HG02973 (cell line): ENCODE results near the gene CEP85L.

Source experiments
- ATAC-seq: cut with Tn5 transposase; IDR thresholded peaks from one replicate; pipeline ENCODE4 v1.9.1; 2021; ENCODE audit warnings: moderate library complexity; ENCODE audit not compliant: unreplicated experiment

CEP85L gene

DNA sequence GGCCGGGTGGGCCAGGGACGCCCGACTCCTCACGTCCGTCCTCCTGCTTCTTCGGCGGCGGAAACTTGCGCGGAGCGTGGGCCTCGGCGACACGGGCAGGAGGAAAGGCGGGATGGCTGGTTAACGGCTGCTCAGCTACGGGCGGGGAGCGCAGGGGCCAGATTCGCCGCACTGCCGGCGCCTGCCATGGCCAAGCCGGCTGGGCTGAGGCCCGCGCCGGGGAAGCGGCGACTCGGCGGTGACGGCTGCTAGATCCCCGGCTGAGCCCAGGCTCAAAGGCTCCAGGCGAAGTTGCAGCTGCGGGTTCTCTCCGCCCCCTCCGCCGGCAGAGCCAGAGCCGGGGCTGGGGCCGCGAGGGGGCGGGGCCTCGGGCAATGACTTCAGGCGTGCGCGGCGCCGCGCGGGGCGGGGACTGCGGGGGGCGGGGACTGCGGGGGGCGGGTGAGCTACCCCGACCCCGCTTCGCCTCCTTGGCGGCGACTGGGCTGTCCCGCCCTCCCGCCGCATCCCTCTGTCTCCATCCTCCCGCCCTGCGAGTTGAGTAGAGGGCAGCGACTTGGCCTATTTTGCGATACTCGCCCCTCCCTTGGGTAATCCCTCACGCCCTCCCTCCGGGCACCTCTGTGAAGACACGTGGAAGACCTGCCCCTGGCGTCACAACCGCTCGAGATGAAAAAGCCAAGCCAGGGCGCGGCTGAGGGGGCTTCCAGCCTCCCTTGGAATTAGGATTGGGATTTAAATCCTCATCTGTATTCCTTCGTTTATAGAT, at the start of gene CEP85L:
CEP85L (minus strand) TSS at position 310 of the 769 bp plus-strand sequence. CDS start 322 bp downstream, outside the sequence.
- peak; percentile 88 for ATAC-seq

DNA sequence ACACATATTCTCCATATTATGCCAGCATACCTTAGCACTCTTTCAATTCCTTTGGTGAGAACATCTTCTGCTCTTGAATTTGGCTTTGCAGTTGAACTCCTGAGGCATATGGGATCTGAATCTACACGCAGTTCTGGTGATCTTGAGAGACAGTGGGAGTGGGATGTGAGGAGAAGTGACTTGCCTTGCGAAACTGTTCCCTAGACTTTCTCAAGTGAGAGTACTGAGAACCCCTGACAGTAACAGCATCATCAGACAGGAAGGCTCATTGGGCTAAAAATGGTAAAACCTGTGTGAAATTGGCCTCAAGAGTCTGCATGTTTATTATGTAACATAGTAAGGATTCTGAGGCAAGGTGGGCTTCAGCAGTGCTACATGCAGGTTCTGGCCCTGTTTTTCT, 49.1 kb upstream of the CEP85L start:
- no peak for ATAC-seq

DNA sequence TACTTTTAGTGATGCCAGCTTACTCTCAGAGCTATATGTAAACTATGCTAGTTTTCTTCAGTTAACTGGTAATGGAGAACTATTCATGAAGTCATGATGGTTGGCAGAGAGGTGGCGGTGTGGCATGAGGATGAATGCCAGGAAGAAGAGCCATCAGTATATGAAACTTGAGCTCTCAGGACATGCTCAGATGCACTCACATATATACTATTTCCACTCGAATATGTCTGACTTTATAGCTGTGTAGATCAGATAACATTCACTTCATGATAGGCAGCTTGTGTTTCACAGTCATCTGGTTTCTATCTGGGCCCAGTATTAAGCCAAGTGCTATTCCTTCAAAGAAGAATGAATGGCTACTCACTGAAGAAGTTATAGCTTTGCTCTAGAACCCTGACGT, 46.2 kb upstream of the CEP85L start:
- no peak for ATAC-seq

DNA sequence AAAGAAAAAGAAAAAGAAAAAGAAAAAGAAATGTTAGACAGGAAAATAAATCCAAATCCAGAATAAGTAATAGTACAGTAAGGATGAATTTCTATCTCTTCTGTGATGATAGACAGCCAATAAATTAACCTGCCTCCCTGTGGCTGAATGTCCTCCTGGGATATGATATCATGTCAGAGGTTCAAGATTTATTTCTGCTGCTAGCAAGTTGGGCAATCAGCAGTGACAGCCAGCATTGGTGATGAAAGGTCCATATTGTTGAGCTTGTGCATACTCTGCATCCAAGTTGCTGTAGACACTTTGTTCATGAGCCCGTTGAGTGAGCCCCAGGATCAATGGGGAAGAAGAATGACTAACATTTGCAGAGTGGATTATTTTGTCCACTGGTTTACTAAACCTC, 44.9 kb upstream of the CEP85L start:
- no peak for ATAC-seq

DNA sequence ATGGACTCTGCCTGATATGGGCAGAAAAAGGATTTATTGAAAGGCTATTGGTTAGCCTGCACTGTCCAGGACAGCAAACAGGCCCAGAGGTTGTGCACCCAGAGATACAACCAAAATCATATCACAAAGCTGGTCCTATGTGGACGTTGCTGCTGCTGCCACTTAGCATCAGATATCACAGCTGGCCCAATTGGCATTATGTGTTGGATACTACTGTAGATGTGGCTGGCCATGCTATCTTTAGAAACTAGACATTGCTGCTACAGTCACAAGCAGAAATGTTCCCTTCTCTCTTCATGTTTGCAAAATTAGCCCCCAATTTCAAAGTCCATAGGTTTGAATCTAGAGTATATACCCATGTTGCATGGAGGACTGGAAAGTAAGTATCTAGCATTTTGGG, 42.2 kb upstream of the CEP85L start:
- no peak for ATAC-seq

DNA sequence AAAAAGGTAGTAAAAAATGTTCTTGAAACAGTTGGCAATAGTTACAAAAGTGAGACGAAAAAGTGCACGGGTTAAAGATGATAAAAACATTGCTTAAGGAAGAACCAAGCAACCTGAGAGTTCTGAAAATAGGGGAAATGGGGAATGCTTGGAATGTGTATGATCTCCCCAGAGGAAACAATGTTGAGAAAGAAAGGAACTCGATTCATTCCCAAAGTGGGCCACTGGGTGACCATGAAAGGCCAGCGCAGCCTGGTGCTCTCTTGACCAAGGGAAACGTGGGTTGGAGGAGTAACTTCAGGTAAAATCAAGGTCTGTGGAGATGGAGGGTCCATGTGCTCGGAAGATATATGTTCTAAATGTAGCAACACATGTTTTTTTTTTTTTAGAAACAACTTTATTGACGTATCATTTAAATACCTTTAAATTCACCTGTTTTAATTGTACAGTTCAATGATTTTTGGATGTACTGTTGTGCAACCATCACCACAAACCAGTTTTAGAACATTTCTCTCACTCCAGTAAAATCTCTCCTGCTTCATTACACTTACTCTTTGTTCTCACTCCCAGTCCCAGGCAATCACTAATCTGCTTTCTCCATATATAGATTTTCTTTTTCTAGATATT, 34.5 kb upstream of the CEP85L start:
- no peak for ATAC-seq

DNA sequence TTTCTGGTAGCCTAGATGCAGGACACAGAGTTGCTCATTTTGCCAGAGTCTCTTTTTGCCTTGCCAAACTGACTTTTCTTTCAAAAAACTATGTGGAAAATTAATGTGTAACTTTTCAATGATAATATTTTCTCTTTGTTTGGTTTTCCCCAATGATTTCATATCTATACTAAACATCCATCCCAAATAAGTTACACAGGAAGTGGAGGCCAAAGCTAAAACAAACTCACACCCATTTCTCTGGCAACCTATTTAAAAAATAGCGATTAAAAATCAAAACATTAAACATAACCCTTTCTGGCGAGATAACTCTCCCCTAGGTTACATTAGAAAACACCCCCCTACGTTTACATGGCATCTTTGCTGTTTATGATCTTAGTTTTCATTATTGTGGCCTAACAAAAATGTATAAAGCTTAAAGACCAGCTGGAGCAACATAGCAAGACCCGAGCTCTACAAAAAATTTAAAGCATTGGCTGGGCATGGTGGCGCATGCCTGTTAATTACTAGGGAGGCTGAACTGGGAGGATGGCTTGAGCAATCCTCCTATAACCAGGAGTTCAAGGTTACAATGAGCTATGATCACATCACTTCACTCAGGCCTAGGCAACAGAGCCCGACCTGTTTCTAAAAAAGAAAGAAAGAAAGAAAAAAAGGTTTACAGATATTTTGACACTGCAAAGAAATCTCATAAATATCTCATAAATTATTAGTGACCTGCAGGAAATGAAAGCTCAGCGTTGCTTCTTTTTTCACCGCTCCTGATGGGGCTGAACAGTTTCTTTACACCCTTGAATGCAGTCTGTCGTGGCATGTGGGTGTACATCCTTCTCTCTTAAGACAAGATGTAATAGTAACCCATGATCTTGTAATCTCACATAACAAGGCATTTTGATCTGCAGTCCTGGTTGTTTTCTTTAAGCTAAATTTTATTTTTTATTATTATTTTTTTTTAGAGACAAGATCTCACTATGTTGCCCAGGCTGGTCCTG, 32.8 kb upstream of the CEP85L start:
- ATAC-seq: no peak

DNA sequence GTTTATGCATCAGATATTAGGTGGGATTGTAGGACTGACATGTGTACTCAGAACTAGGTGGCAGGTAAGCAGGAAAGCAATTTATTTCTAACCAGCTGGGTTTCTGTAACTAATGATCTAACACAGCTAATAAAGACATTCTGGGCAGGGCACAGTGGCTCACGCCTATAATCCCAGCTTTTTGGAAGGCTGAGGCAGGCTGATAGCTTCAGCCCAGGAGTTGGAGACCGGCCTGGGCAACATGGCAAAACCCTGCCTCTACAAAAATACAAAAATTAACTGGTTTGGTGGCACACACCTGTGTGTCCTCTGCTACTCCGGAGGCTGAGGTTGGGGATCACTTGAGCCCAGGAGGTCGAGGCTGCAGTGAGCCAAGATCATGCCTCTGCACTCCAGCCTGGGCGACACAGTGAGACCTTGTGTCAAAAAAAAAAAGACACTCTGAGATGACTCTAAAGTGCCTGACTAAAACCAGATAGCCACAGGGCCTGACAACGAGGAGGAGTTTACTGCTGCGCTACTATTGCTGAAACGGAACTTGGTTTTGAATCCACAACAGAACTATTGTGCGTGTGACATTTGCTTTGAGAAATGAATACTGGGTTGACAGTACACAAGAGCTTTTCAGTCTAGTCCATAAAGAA, 29.2 kb upstream of the CEP85L start:
- ATAC-seq: no peak

DNA sequence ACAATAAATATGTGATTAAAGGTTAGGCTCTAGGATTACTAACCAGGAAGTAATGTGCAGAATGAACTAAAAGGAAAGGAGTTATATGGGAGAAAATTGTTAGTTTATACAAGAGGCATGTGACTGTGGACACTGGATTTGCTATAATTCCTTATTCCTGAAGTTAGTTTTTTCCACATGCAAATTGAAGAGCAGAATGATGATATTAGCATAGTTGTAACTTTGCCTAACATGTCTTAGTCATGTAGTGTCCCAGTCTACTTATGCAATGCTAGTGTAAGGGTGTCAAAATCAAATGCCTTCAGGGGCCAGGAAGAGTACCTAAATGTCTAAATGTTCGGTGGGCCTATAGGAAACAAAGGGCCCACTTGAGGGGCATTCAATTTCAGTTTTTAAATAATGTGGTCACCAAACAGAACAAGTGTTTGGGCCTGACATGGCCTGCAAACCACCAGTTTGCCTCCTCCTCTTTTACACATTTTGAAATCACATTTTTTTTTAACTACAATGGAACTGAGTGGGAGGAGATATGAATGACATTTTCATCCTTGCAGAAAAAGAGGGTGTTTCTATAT, 28.0 kb upstream of the CEP85L start:
- no peak for ATAC-seq

DNA sequence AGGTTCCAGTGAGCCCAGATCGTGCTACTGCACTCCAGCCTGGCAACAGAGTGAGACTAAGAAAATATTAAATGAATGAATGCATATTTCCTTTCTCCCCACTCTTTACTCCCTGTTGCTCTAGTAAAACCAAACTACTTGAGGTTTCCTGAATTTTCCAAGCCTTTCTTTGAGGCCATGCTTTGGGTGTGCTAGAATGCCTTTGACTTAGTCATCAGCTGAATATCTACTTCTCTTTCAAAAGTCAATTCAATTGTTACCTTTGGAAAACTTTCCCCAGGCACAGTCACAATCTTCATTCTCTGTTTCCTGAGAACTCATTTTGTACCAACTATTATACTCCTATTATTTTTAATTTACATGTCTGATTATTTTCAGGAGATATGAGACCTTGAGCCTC, 27.5 kb upstream of the CEP85L start:
- no peak for ATAC-seq

DNA sequence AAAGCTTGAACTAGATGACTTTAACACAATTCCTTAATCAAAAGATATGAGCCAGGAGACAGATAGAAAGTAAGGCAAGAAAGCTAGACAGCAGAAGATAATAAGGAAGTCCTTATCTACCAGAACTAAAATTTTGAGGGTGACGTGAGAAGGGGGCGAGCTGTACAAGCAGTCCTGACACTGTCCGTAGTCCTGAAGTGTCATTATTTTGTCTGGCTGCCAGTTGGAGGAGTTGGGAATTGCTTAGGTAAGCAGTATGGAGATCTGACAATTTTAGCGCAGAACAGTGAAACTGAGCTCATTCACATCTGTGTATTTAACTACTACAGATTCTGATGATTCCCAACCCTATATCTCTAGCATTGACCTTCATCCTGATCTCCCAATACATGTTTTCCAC, 25.8 kb upstream of the CEP85L start:
- ATAC-seq: no peak

DNA sequence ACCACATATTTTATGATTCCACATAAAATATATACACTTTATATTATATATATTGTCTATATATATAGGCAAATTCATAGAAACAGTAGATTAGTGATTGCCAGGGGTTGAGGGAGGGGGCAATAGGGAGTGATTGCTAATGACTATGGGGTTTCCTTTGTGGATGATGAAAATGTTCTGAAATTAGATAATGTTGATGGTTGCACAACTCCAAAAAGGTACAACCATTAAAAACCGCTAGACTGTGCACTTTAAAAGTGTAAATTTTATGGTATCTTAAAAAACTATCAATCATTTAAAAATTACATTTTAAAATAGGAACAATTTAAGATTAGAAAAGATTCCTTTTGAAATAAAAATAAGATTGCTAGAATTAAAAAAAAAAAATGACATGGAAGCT, 23.8 kb upstream of the CEP85L start:
- ATAC-seq: no peak

DNA sequence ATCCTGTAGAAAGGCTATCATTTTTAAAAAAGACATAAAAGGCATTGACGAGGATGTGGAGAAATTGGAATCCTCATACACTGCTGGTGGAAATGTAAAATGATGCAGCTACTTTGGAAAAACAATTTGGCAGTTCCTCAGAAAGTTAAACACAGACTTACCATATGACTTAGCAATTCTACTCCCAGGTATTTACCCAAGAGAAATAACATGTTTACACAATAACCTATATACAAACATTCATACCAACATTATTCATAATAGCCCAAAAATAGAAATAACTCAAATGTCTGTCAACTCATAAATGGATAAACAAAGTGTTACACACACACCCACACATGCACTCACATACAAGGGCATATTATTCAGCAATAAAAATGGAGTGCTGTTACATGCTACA, 23.4 kb upstream of the CEP85L start:
- no peak for ATAC-seq

DNA sequence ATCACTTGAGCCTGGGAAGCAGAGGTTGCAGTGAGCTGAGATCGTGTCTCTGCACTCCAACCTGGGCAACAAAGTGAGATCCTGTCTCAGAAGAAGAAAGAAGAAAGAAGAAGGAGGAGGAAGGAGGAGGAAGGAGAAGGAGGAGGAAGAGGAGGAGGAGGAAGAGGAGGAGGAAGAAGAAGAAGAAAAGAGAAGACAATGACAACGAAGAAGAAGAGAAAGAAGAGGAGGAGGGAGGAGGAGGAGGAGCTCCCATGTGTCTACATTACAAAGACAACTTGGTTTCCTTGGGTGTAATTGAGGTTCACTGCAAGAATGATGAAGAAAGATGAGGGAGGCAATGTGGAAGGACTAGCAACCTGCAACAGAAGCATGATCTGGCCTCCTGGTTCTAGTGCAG, 21.3 kb upstream of the CEP85L start:
- ATAC-seq: no peak

DNA sequence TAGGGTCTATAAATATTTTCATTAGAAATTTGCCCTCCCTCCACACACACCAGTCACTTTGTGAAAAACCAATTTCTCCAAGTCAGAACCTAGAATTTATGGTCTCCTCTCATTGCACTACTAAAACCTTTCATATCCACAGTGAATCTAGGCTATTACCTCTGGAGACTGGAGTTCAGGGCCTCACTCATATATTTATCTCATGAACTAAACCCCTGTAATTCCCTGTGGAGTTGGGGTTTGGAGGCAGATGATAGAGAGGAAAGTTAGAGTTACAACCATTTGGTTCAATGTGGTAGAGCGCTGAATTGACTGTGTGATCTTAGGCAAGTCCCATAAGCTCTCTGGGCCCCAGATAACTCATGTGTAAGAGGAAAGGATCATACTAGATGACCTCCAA, 18.2 kb upstream of the CEP85L start:
- no peak for ATAC-seq

DNA sequence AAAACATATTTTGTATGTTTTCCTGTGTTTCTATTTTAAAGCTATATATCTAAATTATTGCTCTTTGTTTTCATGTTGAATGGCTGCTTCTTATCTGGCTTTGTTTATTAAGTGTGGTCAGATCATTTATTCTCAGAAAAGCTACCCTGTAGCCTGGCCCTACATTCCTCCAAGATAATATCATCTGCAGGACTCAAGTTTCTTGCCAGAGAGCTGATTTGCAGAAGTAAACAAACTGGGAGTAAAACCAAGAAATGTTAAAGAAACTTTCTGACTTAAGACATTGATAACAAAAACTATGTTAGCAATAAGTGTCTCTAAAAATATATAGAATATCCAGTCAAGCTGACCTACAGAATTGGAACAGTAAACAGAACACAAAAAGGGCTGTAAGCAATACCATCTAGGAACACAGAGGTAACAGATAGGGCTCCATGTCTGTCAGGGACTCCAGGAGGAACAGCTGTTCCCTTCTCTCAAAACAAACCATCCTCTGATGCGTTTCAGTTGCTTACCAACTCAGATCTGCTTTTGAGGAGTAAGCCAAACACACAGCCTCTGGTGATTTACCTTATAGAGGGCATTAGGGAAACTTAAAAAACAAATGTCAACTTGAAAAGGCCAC, 17.5 kb upstream of the CEP85L start:
- no peak for ATAC-seq

DNA sequence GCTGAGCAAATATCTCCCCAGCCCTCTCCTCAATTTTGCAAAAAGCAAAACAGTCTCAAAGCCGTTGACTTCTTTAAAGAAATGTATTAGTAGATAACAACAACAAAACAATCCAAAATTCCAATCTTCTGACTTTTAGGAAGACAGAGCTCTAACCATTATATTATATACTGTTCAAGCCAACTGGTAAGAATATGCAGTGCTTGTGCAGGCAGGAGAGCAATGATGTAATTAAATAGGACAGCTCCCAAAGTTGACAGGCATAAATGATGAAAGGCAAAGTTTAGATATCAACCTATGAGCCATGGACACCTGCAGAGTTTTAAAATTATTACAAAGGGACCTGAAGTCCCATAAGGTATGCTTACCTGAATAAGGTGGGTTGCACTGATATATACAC, 16.6 kb upstream of the CEP85L start:
- ATAC-seq: no peak

DNA sequence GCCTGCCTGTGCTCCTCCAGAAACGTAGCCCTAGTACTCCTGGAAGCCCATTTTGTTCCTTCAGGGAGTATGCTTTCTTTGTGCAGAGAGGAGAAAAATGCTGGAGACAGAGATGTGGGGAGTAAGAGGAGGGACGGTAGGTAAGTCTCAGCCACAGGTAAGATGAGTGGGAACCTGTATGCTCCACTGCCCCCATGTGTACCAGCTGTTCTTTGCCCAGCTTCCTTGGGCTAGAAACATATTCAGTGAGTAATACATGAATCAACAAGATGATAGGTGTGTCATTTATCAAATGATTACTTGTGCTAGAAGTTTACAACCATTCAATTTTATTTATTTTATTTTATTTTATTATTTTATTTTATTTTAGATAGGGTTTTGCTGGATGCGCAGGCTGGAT, 13.6 kb upstream of the CEP85L start:
- ATAC-seq: no peak

DNA sequence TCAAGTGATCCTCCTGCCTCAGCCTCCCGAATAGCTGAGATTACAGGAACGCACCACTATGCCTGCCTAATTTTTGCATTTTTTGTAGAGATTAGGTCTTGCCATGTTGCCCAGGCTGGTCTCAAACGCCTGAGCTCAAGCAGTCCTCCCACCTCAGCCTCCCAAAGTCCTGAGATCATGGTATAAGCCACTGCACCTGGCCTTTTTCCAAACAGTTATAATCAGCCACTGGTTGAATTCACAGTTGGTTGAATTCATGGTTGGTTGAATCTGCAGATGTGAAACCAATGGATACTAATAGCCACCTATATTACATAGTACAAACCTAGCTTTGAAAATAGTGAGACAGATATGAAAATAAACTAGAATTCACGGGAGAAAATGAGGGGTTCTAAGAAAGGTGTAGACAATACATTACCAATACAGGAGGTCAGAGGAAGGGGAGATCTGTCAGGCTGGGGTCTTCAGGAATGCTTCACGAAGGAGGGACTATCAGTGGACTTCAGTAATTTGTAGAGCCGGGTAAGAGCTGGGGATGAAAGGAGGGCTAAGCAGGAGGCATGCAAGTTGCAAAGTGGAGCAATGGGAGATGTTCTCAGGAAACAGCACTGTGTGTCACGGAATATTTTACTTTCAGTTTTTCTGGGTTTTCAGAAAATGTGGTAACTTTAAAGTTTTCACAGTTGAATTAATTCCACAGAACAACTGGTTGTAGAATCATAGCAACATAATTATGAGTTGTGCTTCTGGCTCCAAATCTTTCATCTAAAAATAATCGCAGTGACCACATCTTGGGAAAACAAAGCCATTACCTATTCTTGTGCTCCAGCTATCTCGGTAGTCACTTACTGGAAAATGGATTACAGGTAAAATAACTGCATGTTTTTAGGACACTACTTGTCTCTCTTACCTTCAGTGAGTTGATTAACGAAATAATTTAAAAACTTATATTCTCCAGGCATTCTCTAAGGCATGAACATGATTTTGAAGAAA, 12.9 kb upstream of the CEP85L start:
- ATAC-seq: no peak
